Measurements from ENCODE around the gene RASAL2.

The RASAL2 gene

GRCh38 chr1:178434899-178435435 is 341.1 kb downstream of the RASAL2 start:
- TF ChIP-seq POLR2AphosphoS5 (IDR thresholded peaks at IDR 0.05; ENCODE audit: borderline replicate concordance, low read depth, low read length): no peak
- TF ChIP-seq EZH2 (IDR thresholded peaks at IDR 0.05): no peak
- TF ChIP-seq FOXP2 (optimal IDR thresholded peaks at IDR 0.05; ENCODE audit: control extremely low read depth, extremely low read length, insufficient read depth): no peak
- no peaks in the 10 kb centered on the region for H3K36me3 ChIP-seq (ENCODE audit: insufficient read depth, low read length)
- H3K9ac ChIP-seq (ENCODE audit: insufficient read length): no peak overlapping the region
- H3K27ac ChIP-seq: no peak overlapping the region
- H3K9me3 ChIP-seq (ENCODE audit: low read depth, low read length): no peaks in the 10 kb centered on the region
- DNase-seq (ENCODE audit: low read depth, low spot score): no peak
- no peak overlapping the region for H3K4me3 ChIP-seq

- no peaks in the 10 kb centered on the region for H3K36me3 ChIP-seq (ENCODE audit: insufficient read depth, low read length)
- H3K9ac ChIP-seq (ENCODE audit: insufficient read length): no peak overlapping the region
- DNase-seq (ENCODE audit: low read depth, low spot score): no peak
- no peak overlapping the region for H3K4me3 ChIP-seq
- no peaks in the 10 kb centered on the region for H3K9me3 ChIP-seq (ENCODE audit: low read depth, low read length)
- no peak overlapping the region for H3K27ac ChIP-seq
- no peak for TF ChIP-seq EZH2 (IDR thresholded peaks at IDR 0.05)
- TF ChIP-seq POLR2AphosphoS5 (IDR thresholded peaks at IDR 0.05; ENCODE audit: borderline replicate concordance, low read depth, low read length): no peak
- TF ChIP-seq FOXP2 (optimal IDR thresholded peaks at IDR 0.05; ENCODE audit: control extremely low read depth, extremely low read length, insufficient read depth): no peak
These were observed 343.0 kb downstream of the RASAL2 start for GRCh38 chr1:178436899-178437298.

GRCh38 chr1:178438432-178438831 is 344.5 kb downstream of the RASAL2 start:
- Histone ChIP-seq H3K9me3 (ENCODE audit: low read depth, low read length) (no peaks in the 10 kb centered on the region), H3K9ac (ENCODE audit: insufficient read length) (no peak overlapping the region), H3K27ac (no peak overlapping the region), H3K4me3 (no peak overlapping the region), H3K36me3 (ENCODE audit: insufficient read depth, low read length) (no peaks in the 10 kb centered on the region)
- TF ChIP-seq EZH2 (IDR thresholded peaks at IDR 0.05) (no peak), POLR2AphosphoS5 (IDR thresholded peaks at IDR 0.05; ENCODE audit: borderline replicate concordance, low read depth, low read length) (no peak), FOXP2 (optimal IDR thresholded peaks at IDR 0.05; ENCODE audit: control extremely low read depth, extremely low read length, insufficient read depth) (no peak)
- no peak for DNase-seq (ENCODE audit: low read depth, low spot score)

GRCh38 chr1:178442925-178443324 is 349.0 kb downstream of the RASAL2 start:
- no peaks in the 10 kb centered on the region for H3K36me3 ChIP-seq (ENCODE audit: insufficient read depth, low read length)
- H3K9me3 ChIP-seq (ENCODE audit: low read depth, low read length): no peaks in the 10 kb centered on the region
- no peak for DNase-seq (ENCODE audit: low read depth, low spot score)
- no peak overlapping the region for H3K4me3 ChIP-seq
- no peak overlapping the region for H3K27ac ChIP-seq
- H3K9ac ChIP-seq (ENCODE audit: insufficient read length): no peak overlapping the region
- TF ChIP-seq FOXP2 (optimal IDR thresholded peaks at IDR 0.05; ENCODE audit: control extremely low read depth, extremely low read length, insufficient read depth): no peak
- no peak for TF ChIP-seq POLR2AphosphoS5 (IDR thresholded peaks at IDR 0.05; ENCODE audit: borderline replicate concordance, low read depth, low read length)
- no peak for TF ChIP-seq EZH2 (IDR thresholded peaks at IDR 0.05)

- no peak for TF ChIP-seq EZH2 (IDR thresholded peaks at IDR 0.05)
- TF ChIP-seq POLR2AphosphoS5 (IDR thresholded peaks at IDR 0.05; ENCODE audit: borderline replicate concordance, low read depth, low read length): no peak
- TF ChIP-seq FOXP2 (optimal IDR thresholded peaks at IDR 0.05; ENCODE audit: control extremely low read depth, extremely low read length, insufficient read depth): no peak
- Histone ChIP-seq H3K4me3 (no peak overlapping the region), H3K9ac (ENCODE audit: insufficient read length) (no peak overlapping the region), H3K9me3 (ENCODE audit: low read depth, low read length) (no peaks in the 10 kb centered on the region), H3K27ac (no peak overlapping the region), H3K36me3 (ENCODE audit: insufficient read depth, low read length) (no peaks in the 10 kb centered on the region)
- DNase-seq (ENCODE audit: low read depth, low spot score): no peak
These were observed 357.0 kb downstream of the RASAL2 start for GRCh38 chr1:178450871-178451270.

- Histone ChIP-seq H3K9me3 (ENCODE audit: low read depth, low read length) (no peaks in the 10 kb centered on the region), H3K4me3 (no peak overlapping the region), H3K9ac (ENCODE audit: insufficient read length) (no peak overlapping the region), H3K27ac (no peak overlapping the region), H3K36me3 (ENCODE audit: insufficient read depth, low read length) (no peaks in the 10 kb centered on the region)
- no peak for DNase-seq (ENCODE audit: low read depth, low spot score)
- TF ChIP-seq FOXP2 (optimal IDR thresholded peaks at IDR 0.05; ENCODE audit: control extremely low read depth, extremely low read length, insufficient read depth) (no peak), EZH2 (IDR thresholded peaks at IDR 0.05) (no peak), POLR2AphosphoS5 (IDR thresholded peaks at IDR 0.05; ENCODE audit: borderline replicate concordance, low read depth, low read length) (no peak)
These were observed 357.6 kb downstream of the RASAL2 start for GRCh38 chr1:178451529-178451928.

- Histone ChIP-seq H3K27ac (no peak overlapping the region), H3K4me3 (no peak overlapping the region), H3K9ac (ENCODE audit: insufficient read length) (no peak overlapping the region), H3K36me3 (ENCODE audit: insufficient read depth, low read length) (no peaks in the 10 kb centered on the region), H3K9me3 (ENCODE audit: low read depth, low read length) (no peaks in the 10 kb centered on the region)
- TF ChIP-seq POLR2AphosphoS5 (IDR thresholded peaks at IDR 0.05; ENCODE audit: borderline replicate concordance, low read depth, low read length) (no peak), FOXP2 (optimal IDR thresholded peaks at IDR 0.05; ENCODE audit: control extremely low read depth, extremely low read length, insufficient read depth) (no peak), EZH2 (IDR thresholded peaks at IDR 0.05) (no peak)
- no peak for DNase-seq (ENCODE audit: low read depth, low spot score)
These were observed 358.1 kb downstream of the RASAL2 start for GRCh38 chr1:178452013-178452412.

- no peak overlapping the region for H3K27ac ChIP-seq
- no peaks in the 10 kb centered on the region for H3K36me3 ChIP-seq (ENCODE audit: insufficient read depth, low read length)
- no peak for DNase-seq (ENCODE audit: low read depth, low spot score)
- no peaks in the 10 kb centered on the region for H3K9me3 ChIP-seq (ENCODE audit: low read depth, low read length)
- TF ChIP-seq POLR2AphosphoS5 (IDR thresholded peaks at IDR 0.05; ENCODE audit: borderline replicate concordance, low read depth, low read length): no peak
- TF ChIP-seq FOXP2 (optimal IDR thresholded peaks at IDR 0.05; ENCODE audit: control extremely low read depth, extremely low read length, insufficient read depth): no peak
- no peak for TF ChIP-seq EZH2 (IDR thresholded peaks at IDR 0.05)
- H3K9ac ChIP-seq (ENCODE audit: insufficient read length): no peak overlapping the region
- no peak overlapping the region for H3K4me3 ChIP-seq
These were observed 362.6 kb downstream of the RASAL2 start for GRCh38 chr1:178456472-178456871.

- no peak overlapping the region for H3K27ac ChIP-seq
- no peak for DNase-seq (ENCODE audit: low read depth, low spot score)
- no peak overlapping the region for H3K4me3 ChIP-seq
- no peak overlapping the region for H3K9ac ChIP-seq (ENCODE audit: insufficient read length)
- H3K36me3 ChIP-seq (ENCODE audit: insufficient read depth, low read length): no peaks in the 10 kb centered on the region
- TF ChIP-seq EZH2 (IDR thresholded peaks at IDR 0.05): no peak
- TF ChIP-seq FOXP2 (optimal IDR thresholded peaks at IDR 0.05; ENCODE audit: control extremely low read depth, extremely low read length, insufficient read depth): no peak
- no peak for TF ChIP-seq POLR2AphosphoS5 (IDR thresholded peaks at IDR 0.05; ENCODE audit: borderline replicate concordance, low read depth, low read length)
- H3K9me3 ChIP-seq (ENCODE audit: low read depth, low read length): no peaks in the 10 kb centered on the region
These were observed 363.7 kb downstream of the RASAL2 start for GRCh38 chr1:178457651-178458050.
